Endothelial cell of umbilical vein (primary cell): ENCODE measurements around the gene CEP295NL.

Experiments
- CTCF ChIP-seq, 2 donors: IDR thresholded peaks; 1 replicate in 1 of 2; 2 replicates in 1 of 2; pipeline ENCODE4 v1.5.1; 2011; ENCODE audit warnings: low read length in 2 of 2, mild to moderate bottlenecking in 2 of 2, moderate library complexity in 2 of 2, control low read depth in 1 of 2, inconsistent platforms in 1 of 2, low read depth in 1 of 2; ENCODE audit not compliant: insufficient read depth in 1 of 2; ENCODE audit errors: extremely low read depth in 1 of 2
- POLR2A ChIP-seq: IDR thresholded peaks from 2 replicates; pipeline ENCODE4 v1.6.1; 2012; ENCODE audit warnings: low read depth, mild to moderate bottlenecking, control low read depth, low read length

DNA sequence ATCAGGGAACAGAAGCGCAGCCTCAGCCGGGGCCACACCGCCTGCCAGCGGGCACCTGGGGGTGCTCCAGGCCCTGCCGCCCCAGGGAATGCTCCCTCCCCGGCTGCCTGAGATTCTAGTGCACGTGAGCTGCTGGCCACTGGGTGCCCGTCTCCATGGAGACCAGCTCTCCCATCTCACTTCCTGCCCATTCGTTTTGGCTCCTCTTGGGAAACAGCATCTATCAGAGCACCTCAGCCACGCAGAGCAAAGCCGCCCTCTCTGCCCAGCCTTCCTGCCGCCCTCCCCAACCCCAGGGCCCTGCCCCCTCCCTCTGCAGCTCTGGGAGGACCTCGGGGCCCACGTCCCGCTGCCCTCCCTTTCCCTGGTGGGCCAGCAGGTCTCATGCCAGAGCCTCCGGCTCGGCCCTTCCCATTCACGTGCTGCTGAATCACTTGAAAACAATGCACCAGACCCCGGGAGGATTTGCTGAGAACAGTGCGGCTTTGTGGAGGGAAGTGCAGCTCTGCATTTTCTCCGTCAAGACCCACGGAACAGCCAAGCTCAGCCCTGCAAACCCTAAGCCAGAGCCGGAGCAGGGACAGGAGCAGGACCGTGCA lies 19.4 kb downstream of the CEP295NL start:
- TF ChIP-seq CTCF (IDR thresholded peaks at IDR 0.05; ENCODE audit: extremely low read depth in 1 of 2, insufficient read depth in 1 of 2, low read depth in 1 of 2, low read length in 2 of 2) (no peak), POLR2A (no peak)
